ENCODE results near the gene ZNF766. TPM values are rescaled to one million over a fixed set of nuclear protein-coding genes. Genes with fewer than 3 reads are reported as not detected.

The ZNF766 gene
- total and polyA plus RNA-seq, 9 of the 15 experiments (the other 6 are each of a cell fraction or from before 2014, with no cell fraction given): 6.7 to 23.0 (median 11.2) TPM

GRCh38 chr19:52343548-52343947 is 74.2 kb downstream of the ZNF766 start (continued):
- TF ChIP-seq CTCF (IDR thresholded peaks at IDR 0.05 in 2 of 3, conservative IDR thresholded peaks at IDR 0.05 in 1 of 3; ENCODE audit: insufficient read depth in 2 of 3, low read depth in 1 of 3, low read length in 3 of 3): peak; percentile 62 to 69 (median 64)
- TF ChIP-seq SMC3 (conservative IDR thresholded peaks at IDR 0.05; ENCODE audit: insufficient read depth, low read depth, low read length): peak; percentile 43; the same call in 1 of the 2 replicates

- Histone ChIP-seq H3K4me1 (replicated peaks in 1 of 2; ENCODE audit: control insufficient read depth in 2 of 2, insufficient read depth in 2 of 2, low read length in 2 of 2) (no peaks in the 10 kb centered on the region), H3K4me2 (ENCODE audit: insufficient read depth, low read length) (no peak overlapping the region), H3K9ac (ENCODE audit: insufficient read depth in 1 of 2, low read depth in 2 of 2, low read length in 2 of 2) (no peak overlapping the region), H3K36me3 (ENCODE audit: control insufficient read depth, insufficient read depth, low read length) (no peaks in the 10 kb centered on the region), H3K79me2 (ENCODE audit: control insufficient read depth, insufficient read depth, low read length) (no peaks in the 10 kb centered on the region), H3K9me1 (ENCODE audit: control insufficient read depth, insufficient read depth, low read length) (no peaks in the 10 kb centered on the region), H3K9me3 (replicated peaks; ENCODE audit: control insufficient read depth, insufficient read depth, low read depth, low read length) (no peaks in the 10 kb centered on the region), H3K27ac (ENCODE audit: extremely low read depth, low read depth, low read length) (no peak overlapping the region), H2AFZ (ENCODE audit: low read depth, low read length) (no peak overlapping the region), H4K20me1 (replicated peaks; ENCODE audit: control insufficient read depth, insufficient read depth, low read length) (no peaks in the 10 kb centered on the region), H3K4me3 (no peak overlapping the region), H3K27me3 (ENCODE audit: control insufficient read depth in 2 of 2, insufficient read depth in 2 of 2, low read length in 2 of 2) (no peaks in the 10 kb centered on the region)
- no TSS peak for BruUV-seq (replicated peaks)
- no peak for ATAC-seq
- POLR2A ChIA-PET: no interaction called here
- no peak for FAIRE-seq
- DNase-seq (ENCODE audit: extremely low read depth in 1 of 4, low spot score in 3 of 4): no peak
- in situ Hi-C loops (cut with MboI): no loop called here
- CTCF ChIA-PET (ENCODE audit: low intra/inter-chr PET ratio): no interaction called here
- 7% methylated on average over 6 of the region's 6 CpGs for WGBS (ENCODE audit: insufficient coverage, low coverage, missing lambda C conversion rate)
- intact Hi-C loops (cut with micrococcal nuclease): no loop called here
- TF ChIP-seq ZBTB12 (CRISPR knock-in tag; IDR thresholded peaks at IDR 0.05) (no peak), ZBED1 (IDR thresholded peaks at IDR 0.05) (no peak), CREM (IDR thresholded peaks at IDR 0.05; ENCODE audit: low read depth) (0 out of 2 replicates have a peak, but pooled peaks have one; percentile 29), NCOA6 (IDR thresholded peaks at IDR 0.05) (no peak), THAP12 (CRISPR knock-in tag; IDR thresholded peaks at IDR 0.05) (no peak), TRIM24 (IDR thresholded peaks at IDR 0.05) (no peak), EP300 (IDR thresholded peaks at IDR 0.05; ENCODE audit: low read length) (no peak), ATF1 (CRISPR knock-in tag; IDR thresholded peaks at IDR 0.05) (no peak), ATF1 (tag; IDR thresholded peaks at IDR 0.05) (peak; percentile 61), CBFA2T3 (IDR thresholded peaks at IDR 0.05) (no peak), ZNF408 (CRISPR knock-in tag; IDR thresholded peaks at IDR 0.05; ENCODE audit: low read depth) (no peak), NR2C1 (IDR thresholded peaks at IDR 0.05) (no peak), NR2C1 (tag; IDR thresholded peaks at IDR 0.05) (no peak), HNRNPLL (IDR thresholded peaks at IDR 0.05; ENCODE audit: low read depth, low read length, poor library complexity, severe bottlenecking) (no peak), VEZF1 (CRISPR knock-in tag; IDR thresholded peaks at IDR 0.05) (no peak), ZBTB1 (CRISPR knock-in tag; IDR thresholded peaks at IDR 0.05; ENCODE audit: borderline replicate concordance, low read depth) (no peak)
These were observed 75.8 kb downstream of the ZNF766 start for GRCh38 chr19:52345162-52345561.
